NCI-H187 (cell line): ENCODE data around the gene YBX1.
"Not testable (repeated sequence)": the region's sequence is repeated elsewhere in the genome, so short reads cannot be mapped to it uniquely, and the experiment has no call there.

Source experiments
- DNase-seq, 2 experiments: peaks; one replicate each; lab custom pipeline; 2025; lab: John Stamatoyannopoulos, UW

Gene YBX1

GRCh38 chr1:42690477-42691156, 8.4 kb downstream of the YBX1 start:
- no peak for DNase-seq

GRCh38 chr1:42691157-42691498, 8.9 kb downstream of the YBX1 start:
- no peak for DNase-seq

- no peak for DNase-seq
Observed at GRCh38 chr1:42692461-42692860, 10.2 kb downstream of the YBX1 start.

GRCh38 chr1:42692911-42693310, 10.7 kb downstream of the YBX1 start:
- DNase-seq: no peak

- no peak for DNase-seq
Observed at GRCh38 chr1:42698081-42698813, 16.0 kb downstream of the YBX1 start.

GRCh38 chr1:42700006-42700405, 17.8 kb downstream of the YBX1 start:
- DNase-seq: no peak

GRCh38 chr1:42703888-42704464, 21.8 kb downstream of the YBX1 start:
- DNase-seq: no peak

GRCh38 chr1:42712808-42713207, 30.6 kb downstream of the YBX1 start:
- DNase-seq: not testable (repeated sequence)

GRCh38 chr1:42713293-42713692, 31.1 kb downstream of the YBX1 start:
- no peak for DNase-seq

- not testable (repeated sequence) for DNase-seq
Observed at GRCh38 chr1:42714441-42714840, 32.2 kb downstream of the YBX1 start.

- DNase-seq: no peak
Observed at GRCh38 chr1:42720868-42721267, 38.6 kb downstream of the YBX1 start.

- no peak for DNase-seq
Observed at GRCh38 chr1:42721926-42722325, 39.7 kb downstream of the YBX1 start.

- not testable (repeated sequence) for DNase-seq
Observed at GRCh38 chr1:42722403-42722802, 40.2 kb downstream of the YBX1 start.

- DNase-seq: no peak
Observed at GRCh38 chr1:42723511-42723910, 41.3 kb downstream of the YBX1 start.

- DNase-seq: not testable (repeated sequence)
Observed at GRCh38 chr1:42725820-42726219, 43.6 kb downstream of the YBX1 start.

GRCh38 chr1:42730002-42730401, 47.8 kb downstream of the YBX1 start:
- DNase-seq: no peak

GRCh38 chr1:42730988-42731387, 48.8 kb downstream of the YBX1 start:
- no peak for DNase-seq

GRCh38 chr1:42731585-42731984, 49.4 kb downstream of the YBX1 start:
- DNase-seq: no peak

GRCh38 chr1:42732126-42732680, 50.0 kb downstream of the YBX1 start:
- DNase-seq: no peak

- no peak for DNase-seq
Observed at GRCh38 chr1:42733415-42734200, 51.4 kb downstream of the YBX1 start.

GRCh38 chr1:42734201-42735035, 52.2 kb downstream of the YBX1 start:
- DNase-seq: no peak
